ENCODE results near the gene LGMN. TPM values are rescaled to one million over a fixed set of nuclear protein-coding genes. Genes with fewer than 3 reads are reported as not detected.

The LGMN gene
- total RNA-seq, 4 donors from 2014 or later: 26.5 to 103 (median 57.2) TPM

DNA sequence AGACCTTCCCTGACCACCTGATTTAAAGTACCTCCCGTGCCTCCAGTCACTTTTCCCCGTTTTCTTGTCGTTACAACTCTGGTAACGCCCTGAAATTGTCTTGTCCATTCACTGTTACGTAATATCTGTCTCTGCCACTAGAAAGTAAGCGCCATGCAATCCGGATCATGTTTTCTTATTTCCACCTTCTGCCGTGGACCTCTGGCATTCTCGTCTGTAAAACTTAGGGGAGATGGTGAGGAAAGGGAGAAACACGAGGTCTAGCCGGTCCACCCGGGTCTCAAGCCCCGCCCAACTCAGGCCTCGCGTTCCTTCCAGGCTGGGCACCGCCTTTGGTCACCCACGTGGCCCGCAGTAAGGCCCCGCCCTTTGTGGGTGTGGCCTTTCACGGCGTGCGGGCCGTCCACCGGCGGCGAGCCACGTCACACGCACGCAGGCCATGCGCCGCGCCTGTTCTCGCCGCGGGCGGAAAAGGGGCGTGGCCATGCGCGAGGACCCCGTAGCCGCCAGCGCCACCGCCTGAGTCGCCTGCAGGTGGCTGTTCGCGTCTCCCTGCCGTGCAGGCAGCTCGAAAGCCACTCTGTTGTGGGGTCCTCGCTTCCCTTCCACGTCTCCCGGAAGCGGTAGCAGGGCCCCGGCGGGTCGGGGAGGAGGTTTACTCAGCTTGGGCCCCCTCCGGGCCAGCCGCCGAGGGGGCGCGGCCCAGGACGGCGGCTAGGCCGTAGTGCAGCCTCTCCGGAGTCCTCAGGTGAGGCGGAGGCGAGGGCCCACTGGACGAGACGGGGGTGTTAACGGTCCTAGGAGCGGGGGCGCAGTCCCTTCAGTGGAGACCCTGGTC lies 45.5 kb upstream of the LGMN start, which contains the start of gene GOLGA5:
TSS of gene GOLGA5 (plus strand) at position 597 of the 838 bp plus-strand sequence. CDS start 3,133 bp downstream, outside the sequence.
- TF ChIP-seq POLR2AphosphoS5 (IDR thresholded peaks at IDR 0.05): peak; percentile 72 to 81 (median 74)
- TF ChIP-seq, protein P1, sequence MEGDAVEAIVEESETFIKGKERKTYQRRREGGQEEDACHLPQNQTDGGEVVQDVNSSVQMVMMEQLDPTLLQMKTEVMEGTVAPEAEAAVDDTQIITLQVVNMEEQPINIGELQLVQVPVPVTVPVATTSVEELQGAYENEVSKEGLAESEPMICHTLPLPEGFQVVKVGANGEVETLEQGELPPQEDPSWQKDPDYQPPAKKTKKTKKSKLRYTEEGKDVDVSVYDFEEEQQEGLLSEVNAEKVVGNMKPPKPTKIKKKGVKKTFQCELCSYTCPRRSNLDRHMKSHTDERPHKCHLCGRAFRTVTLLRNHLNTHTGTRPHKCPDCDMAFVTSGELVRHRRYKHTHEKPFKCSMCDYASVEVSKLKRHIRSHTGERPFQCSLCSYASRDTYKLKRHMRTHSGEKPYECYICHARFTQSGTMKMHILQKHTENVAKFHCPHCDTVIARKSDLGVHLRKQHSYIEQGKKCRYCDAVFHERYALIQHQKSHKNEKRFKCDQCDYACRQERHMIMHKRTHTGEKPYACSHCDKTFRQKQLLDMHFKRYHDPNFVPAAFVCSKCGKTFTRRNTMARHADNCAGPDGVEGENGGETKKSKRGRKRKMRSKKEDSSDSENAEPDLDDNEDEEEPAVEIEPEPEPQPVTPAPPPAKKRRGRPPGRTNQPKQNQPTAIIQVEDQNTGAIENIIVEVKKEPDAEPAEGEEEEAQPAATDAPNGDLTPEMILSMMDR (IDR thresholded peaks at IDR 0.05): peak in 1 of 5 experiments; percentile 57
- peak; percentile 83 for TF ChIP-seq POLR2A (IDR thresholded peaks at IDR 0.05)
- no peak for TF ChIP-seq EP300 (IDR thresholded peaks at IDR 0.05; ENCODE audit: low read depth)
- Histone ChIP-seq H3K9me3 (peaks cover 15 to 16% of the 10 kb centered on the region in 2 donors), H3K4me1 (peaks cover 8 to 28% (median 20%) of the 10 kb centered on the region in 4 donors), H3K27ac (peak within 1 kb of the TSS; percentile 89 to 96 (median 92)), H3K4me3 (peak within 1 kb of the TSS; percentile 88 to 99 (median 92)), H3K27me3 (no peaks in the 10 kb centered on the region), H3K36me3 (peaks cover 0 to 14% (median 4%) of the 10 kb centered on the region in 4 donors)
- in situ Hi-C loops (cut with MboI; ENCODE audit: low pct_ligation_motif_present in 1 of 4, low pct_unique_long_range_greater_than_20kb in 1 of 4, low sequenced_read_pairs in 3 of 4) (loop anchor here in 1 of 4 donors (25.0 kb wide), 1 partner anchor 107 kb away; no protein-coding TSS in a partner anchor), intact Hi-C loops (cut with DNase I; ENCODE audit: low total_unique reads) (no loop called here)
- peak; percentile 99 for DNase-seq
- WGBS, 2 donors (ENCODE audit: low coverage in 1 of 2): 1 to 2% methylated on average over 9 to 66 of the region's 71 CpGs

DNA sequence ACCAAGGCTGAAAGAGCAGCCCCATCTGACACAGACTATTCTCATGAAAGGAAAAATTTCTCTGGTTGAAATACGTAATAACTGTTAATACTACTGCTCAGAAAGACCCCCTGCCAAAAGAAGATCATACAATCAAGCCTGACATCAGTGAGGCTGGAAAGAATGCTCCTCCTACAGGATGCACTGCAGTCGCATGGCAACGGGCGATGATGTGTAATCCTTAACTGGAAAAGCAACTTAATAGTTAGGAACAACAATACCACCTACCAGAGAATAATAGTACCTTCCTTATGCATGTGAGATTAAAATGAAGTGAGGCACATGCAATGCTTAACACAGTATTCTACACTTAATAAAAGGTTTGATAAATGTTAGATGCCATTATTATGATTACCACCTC lies 44.5 kb upstream of the LGMN start:
- Histone ChIP-seq H3K4me1 (peaks cover 8 to 28% (median 20%) of the 10 kb centered on the region in 4 donors), H3K27me3 (no peaks in the 10 kb centered on the region), H3K4me3 (no peak overlapping the region), H3K36me3 (peaks cover 0 to 4% (median 2%) of the 10 kb centered on the region in 4 donors), H3K9me3 (peaks cover 17% of the 10 kb centered on the region in 2 donors), H3K27ac (peak overlapping the region; percentile 87 to 95 (median 90))
- WGBS, 2 donors (ENCODE audit: low coverage in 1 of 2): 59% methylated on average over 4 of the region's 4 CpGs; no CpG with 5 or more reads in 1 of the 2 donors
- TF ChIP-seq, protein P1 (IDR thresholded peaks at IDR 0.05): no peak
- TF ChIP-seq POLR2AphosphoS5 (IDR thresholded peaks at IDR 0.05): no peak
- TF ChIP-seq EP300 (IDR thresholded peaks at IDR 0.05; ENCODE audit: low read depth): no peak
- TF ChIP-seq POLR2A (IDR thresholded peaks at IDR 0.05): no peak
- intact Hi-C loops (cut with DNase I; ENCODE audit: low total_unique reads): no loop called here
- no peak for DNase-seq
- in situ Hi-C loops (cut with MboI; ENCODE audit: low pct_ligation_motif_present in 1 of 4, low pct_unique_long_range_greater_than_20kb in 1 of 4, low sequenced_read_pairs in 3 of 4): loop anchor here in 1 of 4 donors (25.0 kb wide), 1 partner anchor 106 kb away; no protein-coding TSS in a partner anchor

DNA sequence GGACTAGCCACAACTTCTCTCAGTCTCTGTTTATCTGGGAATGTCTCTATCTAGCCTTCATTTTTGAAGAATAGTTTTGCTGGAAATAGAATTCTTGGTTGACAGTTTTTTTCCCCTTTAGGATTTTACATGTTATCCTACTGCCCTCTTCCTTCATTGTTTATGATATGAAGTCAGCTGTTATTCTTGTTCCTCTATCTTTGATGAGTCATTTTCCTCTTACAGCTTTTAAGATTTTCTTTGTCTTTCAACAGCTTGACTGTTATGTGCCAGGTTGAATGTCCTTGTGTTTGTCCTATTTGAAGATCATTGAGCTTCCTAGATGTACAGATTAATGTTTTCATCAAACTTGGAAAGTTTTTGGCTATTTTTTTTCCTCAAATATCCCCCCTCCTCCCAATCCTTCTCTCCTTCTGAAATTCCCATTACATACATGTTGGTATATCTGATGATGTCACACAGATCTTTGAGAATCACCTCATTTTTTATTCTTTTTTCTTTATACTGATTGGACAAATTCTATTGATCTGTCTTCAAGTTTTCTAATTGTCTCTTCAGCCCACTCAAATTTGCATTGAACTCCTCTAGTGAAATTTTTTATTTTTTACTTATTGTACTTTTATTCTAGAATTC lies 41.1 kb upstream of the LGMN start:
- Histone ChIP-seq H3K36me3 (no peaks in the 10 kb centered on the region), H3K4me1 (peaks cover 0 to 23% (median 8%) of the 10 kb centered on the region in 4 donors), H3K27ac (no peak overlapping the region), H3K9me3 (peaks cover 17% of the 10 kb centered on the region in 2 donors), H3K4me3 (no peak overlapping the region), H3K27me3 (no peaks in the 10 kb centered on the region)
- intact Hi-C loops (cut with DNase I; ENCODE audit: low total_unique reads): no loop called here
- no peak for DNase-seq
- TF ChIP-seq EP300 (IDR thresholded peaks at IDR 0.05; ENCODE audit: low read depth) (no peak), POLR2A (IDR thresholded peaks at IDR 0.05) (no peak), POLR2AphosphoS5 (IDR thresholded peaks at IDR 0.05) (no peak)
- TF ChIP-seq, protein P1 (IDR thresholded peaks at IDR 0.05): no peak
- in situ Hi-C loops (cut with MboI; ENCODE audit: low pct_ligation_motif_present in 1 of 4, low pct_unique_long_range_greater_than_20kb in 1 of 4, low sequenced_read_pairs in 3 of 4): loop anchor here in 1 of 4 donors (25.0 kb wide), 1 partner anchor 102 kb away; no protein-coding TSS in a partner anchor

DNA sequence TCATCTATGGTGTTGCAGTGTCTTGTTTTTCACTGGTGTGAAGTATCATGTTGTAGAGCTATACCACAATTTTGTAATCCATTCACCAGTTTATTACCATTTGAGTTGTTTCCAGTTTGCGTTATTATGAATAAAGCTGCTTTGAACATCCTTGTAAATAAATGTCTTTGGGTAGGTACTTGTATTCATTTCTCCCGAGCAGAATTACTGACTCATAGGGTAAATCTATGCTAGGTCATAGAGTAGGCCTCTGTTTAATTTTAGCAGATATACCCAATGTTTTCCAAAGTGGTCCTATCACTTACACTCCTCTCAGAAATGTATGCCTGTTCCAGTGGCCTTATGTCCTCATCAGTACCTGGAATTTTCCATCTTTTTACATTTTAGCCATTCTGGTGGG lies 39.1 kb upstream of the LGMN start:
- Histone ChIP-seq H3K27ac (no peak overlapping the region), H3K4me3 (no peak overlapping the region), H3K4me1 (peaks cover 0 to 13% (median 0%) of the 10 kb centered on the region in 4 donors), H3K9me3 (peaks cover 17% of the 10 kb centered on the region in 2 donors), H3K27me3 (no peaks in the 10 kb centered on the region), H3K36me3 (no peaks in the 10 kb centered on the region)
- intact Hi-C loops (cut with DNase I; ENCODE audit: low total_unique reads): no loop called here
- no peak for TF ChIP-seq POLR2AphosphoS5 (IDR thresholded peaks at IDR 0.05)
- TF ChIP-seq POLR2A (IDR thresholded peaks at IDR 0.05): no peak
- no peak for TF ChIP-seq EP300 (IDR thresholded peaks at IDR 0.05; ENCODE audit: low read depth)
- TF ChIP-seq, protein P1 (IDR thresholded peaks at IDR 0.05): no peak
- no peak for DNase-seq
- in situ Hi-C loops (cut with MboI; ENCODE audit: low pct_ligation_motif_present in 1 of 4, low pct_unique_long_range_greater_than_20kb in 1 of 4, low sequenced_read_pairs in 3 of 4): loop anchor here in 1 of 4 donors (25.0 kb wide), 1 partner anchor 100 kb away; no protein-coding TSS in a partner anchor
- 86 to 88% methylated on average over 2 of the region's 2 CpGs for WGBS, 2 donors (ENCODE audit: low coverage in 1 of 2)
